GM20000 (cell line): ENCODE measurements around the gene TMSB15C.
"Not testable (repeated sequence)": the region's sequence is repeated elsewhere in the genome, so short reads cannot be mapped to it uniquely, and the experiment has no call there.

Experiments used
- DNase-seq: peaks from one replicate; pipeline ENCODE4 v3.0.0; 2012; ENCODE audit warnings: low spot score
- TF ChIP-seq, protein P1 (sequence below): IDR thresholded peaks from 2 replicates; pipeline ENCODE4 v1.5.1; 2012; ENCODE audit warnings: mild to moderate bottlenecking, control low read depth; ENCODE audit errors: extremely low read depth, missing control alignments

TMSB15C gene

DNA sequence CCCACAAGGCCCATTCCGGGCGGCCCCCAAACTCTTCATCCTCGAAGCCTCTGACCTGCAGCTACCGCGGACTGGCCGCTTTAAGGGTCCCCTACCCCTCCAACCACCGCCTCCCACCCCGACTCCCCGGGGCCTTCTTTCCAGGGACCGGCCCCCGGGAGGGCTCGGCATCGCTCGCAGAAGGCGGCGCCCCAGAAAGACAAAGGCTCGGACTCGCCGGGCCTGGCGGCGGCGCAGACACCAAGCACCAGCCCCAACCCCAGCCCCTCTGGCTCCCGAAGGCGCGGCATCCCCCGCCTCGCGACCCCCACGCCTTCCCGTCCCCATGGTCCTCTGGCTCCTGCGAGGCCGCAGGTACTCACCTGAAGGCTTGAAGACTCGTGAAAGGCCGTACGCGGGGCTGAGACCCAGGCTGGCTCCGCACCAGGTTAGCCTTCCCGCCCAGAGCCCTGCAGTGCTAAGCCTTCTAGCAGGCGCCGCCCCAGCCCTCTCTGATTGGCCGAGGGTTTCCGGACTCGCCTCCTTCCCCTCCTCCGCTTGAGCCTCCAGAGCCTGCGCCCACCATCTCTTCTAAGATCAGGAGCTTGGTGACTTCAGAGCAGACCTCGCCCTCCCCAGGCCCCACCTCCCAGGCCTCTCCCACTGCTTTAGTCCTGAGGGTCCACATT lies at the start of gene TMSB15C:
TSS of gene TMSB15C (minus strand) at position 459 of the 668 bp plus-strand sequence.
- not testable (repeated sequence) for DNase-seq

DNA sequence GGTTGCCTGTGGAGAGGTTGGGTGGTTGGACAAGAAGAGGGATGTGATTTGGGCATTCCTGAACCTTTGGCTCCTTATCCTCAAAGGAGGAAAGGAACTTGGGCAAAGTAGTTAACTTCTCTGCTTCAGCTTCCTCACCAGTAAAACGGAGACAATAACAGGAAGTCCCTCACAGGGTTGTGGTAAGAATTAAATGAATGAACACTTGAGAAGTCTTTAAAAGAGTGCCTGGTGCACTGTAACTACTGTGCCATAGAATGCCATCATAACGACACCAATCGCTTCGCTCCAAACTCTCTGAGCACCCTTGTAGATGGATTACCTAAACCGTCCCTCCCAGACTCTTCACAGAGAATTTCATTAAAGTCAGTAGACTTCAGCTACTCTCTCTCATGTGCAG lies 46.8 kb upstream of the TMSB15C start:
- no peak for DNase-seq
- TF ChIP-seq, protein P1, sequence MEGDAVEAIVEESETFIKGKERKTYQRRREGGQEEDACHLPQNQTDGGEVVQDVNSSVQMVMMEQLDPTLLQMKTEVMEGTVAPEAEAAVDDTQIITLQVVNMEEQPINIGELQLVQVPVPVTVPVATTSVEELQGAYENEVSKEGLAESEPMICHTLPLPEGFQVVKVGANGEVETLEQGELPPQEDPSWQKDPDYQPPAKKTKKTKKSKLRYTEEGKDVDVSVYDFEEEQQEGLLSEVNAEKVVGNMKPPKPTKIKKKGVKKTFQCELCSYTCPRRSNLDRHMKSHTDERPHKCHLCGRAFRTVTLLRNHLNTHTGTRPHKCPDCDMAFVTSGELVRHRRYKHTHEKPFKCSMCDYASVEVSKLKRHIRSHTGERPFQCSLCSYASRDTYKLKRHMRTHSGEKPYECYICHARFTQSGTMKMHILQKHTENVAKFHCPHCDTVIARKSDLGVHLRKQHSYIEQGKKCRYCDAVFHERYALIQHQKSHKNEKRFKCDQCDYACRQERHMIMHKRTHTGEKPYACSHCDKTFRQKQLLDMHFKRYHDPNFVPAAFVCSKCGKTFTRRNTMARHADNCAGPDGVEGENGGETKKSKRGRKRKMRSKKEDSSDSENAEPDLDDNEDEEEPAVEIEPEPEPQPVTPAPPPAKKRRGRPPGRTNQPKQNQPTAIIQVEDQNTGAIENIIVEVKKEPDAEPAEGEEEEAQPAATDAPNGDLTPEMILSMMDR: no peak

DNA sequence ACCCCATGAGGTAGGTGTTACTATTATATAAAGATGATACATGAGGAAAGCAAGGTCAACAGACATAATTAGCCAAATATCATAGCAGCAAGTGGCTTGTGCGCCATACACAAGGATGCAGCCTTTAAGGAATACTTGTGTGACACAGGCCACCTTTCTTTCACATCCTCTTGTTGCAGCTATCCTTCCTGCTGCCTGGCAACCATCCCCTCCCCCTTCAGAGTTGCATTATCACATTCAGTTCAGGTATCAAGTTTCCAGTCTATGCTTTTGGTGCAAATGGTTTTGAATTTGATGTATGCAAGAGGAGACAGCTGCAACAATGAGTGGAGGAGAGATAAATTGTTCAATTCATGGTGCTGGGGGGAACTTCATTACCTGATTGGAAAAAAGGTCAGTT lies 42.7 kb upstream of the TMSB15C start:
- TF ChIP-seq, protein P1: no peak
- DNase-seq: no peak

DNA sequence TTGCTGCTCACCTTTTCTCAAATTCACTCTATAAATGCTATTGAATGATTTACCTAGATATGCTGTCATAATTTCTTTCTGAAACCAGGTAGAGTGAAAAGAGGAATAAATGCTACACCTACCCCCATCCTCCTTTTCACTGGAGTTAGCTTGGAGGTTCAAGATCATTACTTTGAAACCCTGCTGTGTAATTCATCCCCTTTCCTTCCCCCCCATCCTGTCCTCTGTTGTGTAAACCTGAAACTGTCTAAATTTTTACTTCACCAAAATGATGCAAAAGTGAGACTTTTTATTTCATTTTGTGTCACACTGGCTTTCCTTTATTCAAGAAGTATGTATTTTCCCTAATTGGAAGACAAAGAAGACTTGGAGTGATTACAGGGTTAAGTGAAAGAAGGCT lies 41.7 kb upstream of the TMSB15C start:
- TF ChIP-seq, protein P1: no peak
- no peak for DNase-seq

DNA sequence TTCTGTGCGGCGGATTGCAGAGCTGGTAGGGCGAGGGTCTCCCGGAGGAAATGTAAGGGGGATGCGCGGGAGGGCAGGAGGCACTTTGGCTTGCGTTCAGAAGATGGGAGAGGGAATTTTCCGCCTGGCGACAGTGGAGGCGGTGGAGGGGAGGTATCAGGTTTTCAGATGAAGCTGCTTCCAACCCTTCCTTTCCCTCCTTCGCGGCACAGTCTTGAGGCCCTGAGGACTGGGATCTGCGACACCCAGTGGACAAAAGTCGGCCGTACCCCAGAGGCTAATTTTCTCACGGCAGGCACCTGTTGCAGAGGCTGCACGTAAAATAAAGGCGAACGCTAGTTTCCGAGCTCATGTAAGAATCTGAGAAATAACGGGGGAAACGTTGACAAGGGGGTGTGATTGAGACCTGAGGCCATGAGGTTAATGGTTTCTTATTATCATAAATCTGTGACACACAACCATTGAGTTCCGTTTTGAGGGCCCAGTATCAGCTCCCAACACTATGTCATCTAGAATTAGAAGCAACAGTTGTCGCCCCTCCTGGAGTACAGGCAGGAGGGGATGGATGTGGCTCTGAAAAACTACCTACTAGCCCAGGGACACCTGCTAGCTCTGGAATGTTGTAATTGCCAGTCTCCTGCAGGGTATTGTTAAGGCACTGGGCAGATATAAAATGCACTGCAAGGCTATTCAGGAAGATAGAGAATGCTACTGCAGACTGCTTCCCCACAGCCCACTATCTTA lies 37.4 kb upstream of the TMSB15C start:
- TF ChIP-seq, protein P1: peak; percentile 32
- DNase-seq: peak; percentile 37

DNA sequence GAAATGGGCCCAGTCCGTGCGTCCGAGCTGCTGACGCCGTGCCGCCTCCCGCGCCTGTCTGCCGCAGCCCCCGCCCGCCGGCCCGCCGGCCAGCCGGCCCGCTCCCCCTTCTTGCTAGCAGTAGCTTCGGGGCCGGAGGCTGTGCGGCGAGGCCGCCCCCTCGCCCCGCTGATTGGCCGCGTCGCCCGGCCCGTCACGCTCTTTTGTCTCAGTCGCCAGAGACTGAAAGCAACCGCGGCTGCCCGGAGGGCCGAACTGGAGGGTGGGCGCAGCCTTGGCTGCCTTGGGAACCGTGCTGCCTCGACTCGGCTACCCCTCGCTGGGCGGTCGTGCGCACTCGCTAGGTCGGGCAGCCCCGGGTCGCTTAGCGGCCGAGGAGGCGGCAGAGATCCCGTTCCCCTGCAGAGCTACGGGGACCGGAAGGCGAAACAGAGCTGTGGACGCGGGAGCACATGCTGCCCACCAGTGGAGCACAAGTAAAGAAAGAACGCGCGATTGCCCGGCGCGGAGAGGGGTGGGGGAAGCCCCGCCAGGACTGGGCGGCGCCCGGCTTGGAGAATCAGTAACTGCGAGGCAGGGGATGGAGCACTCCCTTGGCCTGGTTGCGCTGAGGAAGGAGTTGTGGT lies 36.4 kb upstream of the TMSB15C start, which contains the start of gene ZCCHC18:
TSS of gene ZCCHC18 (plus strand) at position 198 of the 626 bp plus-strand sequence. CDS start 1,589 bp downstream, outside the sequence.
- peak; percentile 77 for DNase-seq

DNA sequence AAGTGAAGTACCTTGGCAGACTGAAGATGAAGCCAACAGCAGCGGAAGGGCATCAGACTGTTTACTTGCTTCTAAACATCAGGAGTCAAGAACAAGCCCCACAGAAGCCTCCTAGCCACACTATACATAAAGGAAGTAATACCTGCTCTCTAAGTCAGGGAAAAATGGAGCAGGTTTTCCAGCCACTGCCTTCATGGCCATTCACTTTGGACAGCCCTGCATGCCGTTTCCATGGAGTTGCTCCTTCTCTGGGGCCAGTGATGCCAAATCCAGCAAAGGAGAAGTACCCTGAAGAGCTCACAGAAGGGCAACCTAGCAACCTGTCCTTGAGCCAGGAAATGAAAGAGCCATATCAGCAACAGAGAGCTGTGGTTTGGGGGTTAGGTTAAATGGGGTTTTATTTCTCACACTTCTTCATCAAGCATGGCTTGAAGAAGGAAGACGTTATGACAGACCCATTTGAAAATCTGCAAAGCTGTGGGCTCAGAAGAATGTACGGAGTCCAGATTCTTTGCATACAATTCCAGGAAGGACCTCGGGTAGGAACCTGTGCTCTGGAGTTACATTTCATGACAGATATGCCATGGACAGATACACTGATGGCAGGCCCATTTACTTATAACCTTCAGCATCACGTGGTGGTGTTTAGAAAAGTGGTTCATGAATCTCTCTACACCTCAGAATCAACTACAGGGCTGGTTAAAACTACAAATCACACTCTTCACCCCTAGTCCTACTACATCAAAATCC lies 34.6 kb upstream of the TMSB15C start:
- not testable (repeated sequence) for DNase-seq

More for the DNA sequence above, 36.4 kb upstream of the TMSB15C start, which contains the start of gene ZCCHC18:
- TF ChIP-seq, protein P1: no peak

DNA sequence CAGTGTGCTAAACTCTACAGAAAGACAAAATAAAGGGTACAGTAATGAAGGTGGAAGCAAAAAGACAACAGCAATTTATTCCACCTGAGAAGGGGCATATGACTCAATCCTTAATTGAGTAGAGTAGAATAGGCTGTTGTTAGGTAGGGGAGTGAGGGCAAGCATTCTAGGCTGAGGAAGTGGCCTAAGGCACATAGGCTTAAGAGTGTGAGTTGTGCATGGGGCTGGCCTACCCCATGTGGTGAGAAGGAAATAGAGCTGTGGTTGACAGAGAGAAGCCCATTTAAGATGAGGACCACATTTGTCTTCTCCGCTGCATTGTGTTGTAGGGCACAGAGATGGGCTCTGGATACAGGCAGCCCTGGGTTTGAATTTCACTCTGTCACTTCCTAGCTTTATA lies 32.9 kb upstream of the TMSB15C start:
- TF ChIP-seq, protein P1: no peak
- no peak for DNase-seq
